Common myeloid progenitor, CD34-positive (primary cell): ENCODE measurements around the gene FBXO3.

Source experiments
- CTCF ChIA-PET: fragments of 350-600 bp; sonication (Branson Sonifier 250); formaldehyde crosslinking; loops from one replicate; lab custom pipeline; 2021; ENCODE audit warnings: antibody characterized with exemption; lab: Charles Lee
- POLR2A ChIA-PET: fragments of 350-600 bp; sonication (Branson Sonifier 250); formaldehyde crosslinking; loops from one replicate; lab custom pipeline; 2021; ENCODE audit warnings: antibody characterized with exemption; lab: Charles Lee
- DNase-seq, 3 donors: peaks; one replicate each; pipeline versions ENCODE4 v3.0.0 to v3.0.0-alpha.2; 2013
- H3K27ac ChIP-seq, 2 experiments: 1 replicate in 1 of 2; 2 replicates in 1 of 2; pipeline ENCODE4 v1.7.0; 2013; ENCODE audit warnings: inconsistent platforms in 2 of 2, low read length in 2 of 2, mild to moderate bottlenecking in 2 of 2, low read depth in 1 of 2, moderate library complexity in 1 of 2; ENCODE audit not compliant: severe bottlenecking in 2 of 2, insufficient read depth in 1 of 2, poor library complexity in 1 of 2
- H3K27me3 ChIP-seq, 5 experiments: replicated peaks in 2 of 5; 1 replicate in 3 of 5; 2 replicates in 2 of 5; pipeline versions ENCODE4 v1.6.1 to v1.7.0; 2013; ENCODE audit warnings: low read length in 4 of 5, mild to moderate bottlenecking in 2 of 5, moderate library complexity in 2 of 5, inconsistent platforms in 1 of 5; ENCODE audit not compliant: insufficient read depth in 5 of 5, control insufficient read depth in 4 of 5
- H3K36me3 ChIP-seq, 4 experiments: 1 replicate in 2 of 4; 2 replicates in 2 of 4; pipeline versions ENCODE4 v1.6.1 to v1.7.0; 2013; ENCODE audit warnings: low read length in 3 of 4, control low read depth in 1 of 4, mild to moderate bottlenecking in 1 of 4; ENCODE audit not compliant: control insufficient read depth in 4 of 4, insufficient read depth in 4 of 4
- H3K4me1 ChIP-seq, 4 experiments: 1 replicate in 3 of 4; 2 replicates in 1 of 4; pipeline versions ENCODE4 v1.6.1 to v1.7.1; 2013; ENCODE audit warnings: low read length in 3 of 4, mild to moderate bottlenecking in 3 of 4, control low read depth in 1 of 4, inconsistent platforms in 1 of 4, moderate library complexity in 1 of 4; ENCODE audit not compliant: control insufficient read depth in 4 of 4, insufficient read depth in 4 of 4; ENCODE audit errors: control extremely low read depth in 1 of 4
- H3K4me3 ChIP-seq, 7 experiments: 1 replicate in 4 of 7; 2 replicates in 3 of 7; pipeline versions ENCODE4 v1.5.1 to v1.7.0; 2013; ENCODE audit warnings: mild to moderate bottlenecking in 7 of 7, low read length in 6 of 7, moderate library complexity in 6 of 7, inconsistent platforms in 2 of 7, low read depth in 2 of 7, control low read depth in 1 of 7; ENCODE audit not compliant: insufficient read depth in 4 of 7, control insufficient read depth in 1 of 7; ENCODE audit errors: extremely low read depth in 1 of 7
- H3K9me3 ChIP-seq, 5 experiments: 1 replicate in 4 of 5; 2 replicates in 1 of 5; pipeline versions ENCODE4 v1.6.1 to v1.7.1; 2013; ENCODE audit warnings: low read length in 4 of 5, mild to moderate bottlenecking in 2 of 5, inconsistent platforms in 1 of 5, low read depth in 1 of 5, moderate library complexity in 1 of 5; ENCODE audit not compliant: control insufficient read depth in 4 of 5, insufficient read depth in 2 of 5; ENCODE audit errors: control extremely low read depth in 1 of 5
- WGBS: methylation state at CpG from one replicate; pipeline ENCODE4 v1.1.5; 2013; ENCODE audit not compliant: insufficient coverage; 5-methylcytosine and 5-hydroxymethylcytosine counted together

The FBXO3 gene

GRCh38 chr11:33737362-33737821 lies 36.9 kb downstream of the FBXO3 start:
- H3K4me1 ChIP-seq, result peaks cover 7 to 41% (median 37%) of the 10 kb centered on the region in 4 experiments
- H3K27me3 ChIP-seq, result no peaks in the 10 kb centered on the region
- WGBS, result 60% methylated on average over 1 of the region's 3 CpGs
- peaks cover 0 to 7% (median 0%) of the 10 kb centered on the region in 4 experiments for H3K36me3 ChIP-seq
- peak; percentile 28 to 66 (median 45) for DNase-seq
- peak overlapping the region in 1 of 2 experiments; percentile 38 for H3K27ac ChIP-seq
- ChIA-PET CTCF (interaction anchor here (0.7 to 8.5 kb wide), 9 partner anchors 9 to 195 kb away, joined by 3 to 142 read pairs (median 4); partner anchors contain the start of gene FBXO3), POLR2A (interaction anchor here (0.6 kb wide), 1 partner anchor 330 kb away, joined by 3 read pairs; no protein-coding TSS in a partner anchor)
- H3K9me3 ChIP-seq, result no peaks in the 10 kb centered on the region
- peak overlapping the region in 1 of 7 experiments; percentile 87 for H3K4me3 ChIP-seq

- H3K4me3 ChIP-seq, result peak within 1 kb of the TSS; percentile 71 to 93 (median 83)
- no peaks in the 10 kb centered on the region for H3K27me3 ChIP-seq
- CTCF ChIA-PET, result interaction anchor here (1.0 to 8.5 kb wide), 7 partner anchors 17 to 194 kb away, joined by 3 to 142 read pairs (median 4); partner anchors contain the start of gene FBXO3
- DNase-seq, result peak; percentile 89 to 90 (median 89)
- peak within 1 kb of the TSS; percentile 47 to 81 for H3K27ac ChIP-seq
- POLR2A ChIA-PET, result interaction anchor here (0.7 to 0.9 kb wide), 2 partner anchors 20 to 194 kb away, joined by 3 to 14 read pairs; no protein-coding TSS in a partner anchor
- no peaks in the 10 kb centered on the region for H3K9me3 ChIP-seq
- peaks cover 0 to 7% (median 0%) of the 10 kb centered on the region in 4 experiments for H3K36me3 ChIP-seq
- under 1% methylated on average over 43 of the region's 48 CpGs for WGBS
- H3K4me1 ChIP-seq, result peaks cover 7 to 52% (median 45%) of the 10 kb centered on the region in 4 experiments
These were observed 38.0 kb downstream of the FBXO3 start, which contains the start of gene CD59 for GRCh38 chr11:33736148-33736812. TSS of gene CD59 (minus strand) at chr11:33736423. CDS start at chr11:33722445, 13,978 bp downstream.

- Histone ChIP-seq H3K27me3 (no peaks in the 10 kb centered on the region), H3K4me1 (peaks cover 7 to 55% (median 46%) of the 10 kb centered on the region in 4 experiments), H3K36me3 (peaks cover 0 to 9% (median under 1%) of the 10 kb centered on the region in 4 experiments), H3K4me3 (peak overlapping the region; percentile 71 to 93 (median 83)), H3K27ac (peak overlapping the region; percentile 47 to 81), H3K9me3 (no peaks in the 10 kb centered on the region)
- peak; percentile 68 to 84 (median 83) for DNase-seq
- CTCF ChIA-PET, result interaction anchor here (1.6 to 8.5 kb wide), 3 partner anchors 17 to 193 kb away, joined by 4 to 142 read pairs (median 6); no protein-coding TSS in a partner anchor
- WGBS, result 2% methylated on average over 40 of the region's 53 CpGs
- POLR2A ChIA-PET, result interaction anchor here (0.9 kb wide), 1 partner anchor 19 kb away, joined by 14 read pairs; no protein-coding TSS in a partner anchor
These were observed 38.8 kb downstream of the FBXO3 start for GRCh38 chr11:33735271-33736147.

- peaks cover 7 to 55% (median 46%) of the 10 kb centered on the region in 4 experiments for H3K4me1 ChIP-seq
- POLR2A ChIA-PET, result interaction anchor here (1.8 kb wide), 1 partner anchor 11 kb away, joined by 6 read pairs; no protein-coding TSS in a partner anchor
These were observed 39.7 kb downstream of the FBXO3 start for GRCh38 chr11:33734441-33735270.

GRCh38 chr11:33733980-33734379 lies 40.3 kb downstream of the FBXO3 start:
- peaks cover 7 to 55% (median 46%) of the 10 kb centered on the region in 4 experiments for H3K4me1 ChIP-seq
- no peaks in the 10 kb centered on the region for H3K9me3 ChIP-seq
- DNase-seq, result no peak
- H3K27ac ChIP-seq, result no peak overlapping the region
- peaks cover 0 to 10% (median 1%) of the 10 kb centered on the region in 4 experiments for H3K36me3 ChIP-seq
- CTCF ChIA-PET, result interaction anchor here (1.2 to 8.5 kb wide), 4 partner anchors 9 to 32 kb away, joined by 4 to 142 read pairs (median 8); no protein-coding TSS in a partner anchor
- peak overlapping the region in 1 of 7 experiments; percentile 87 for H3K4me3 ChIP-seq
- H3K27me3 ChIP-seq, result no peaks in the 10 kb centered on the region
- POLR2A ChIA-PET, result interaction anchor here (1.8 kb wide), 1 partner anchor 10 kb away, joined by 6 read pairs; no protein-coding TSS in a partner anchor
- WGBS, result 100% methylated on average over 3 of the region's 7 CpGs

More at GRCh38 chr11:33734441-33735270, 39.7 kb downstream of the FBXO3 start:
- Histone ChIP-seq H3K27ac (peak overlapping the region; percentile 47 to 81), H3K27me3 (no peaks in the 10 kb centered on the region), H3K36me3 (peaks cover 0 to 10% (median 1%) of the 10 kb centered on the region in 4 experiments), H3K9me3 (no peaks in the 10 kb centered on the region), H3K4me3 (peak overlapping the region; percentile 71 to 93 (median 83))
- 37% methylated on average over 11 of the region's 15 CpGs for WGBS
- CTCF ChIA-PET, result interaction anchor here (1.2 to 8.5 kb wide), 4 partner anchors 8 to 33 kb away, joined by 4 to 142 read pairs (median 8); no protein-coding TSS in a partner anchor
- DNase-seq, result peak in 2 of 3 donors; percentile 17 to 33
